Measurements from ENCODE around the gene CYP26A1.

- TF ChIP-seq EZH2 (IDR thresholded peaks at IDR 0.05; ENCODE audit: insufficient read depth, poor library complexity, severe bottlenecking) (no peak), EZH2phosphoT487 (IDR thresholded peaks at IDR 0.05; ENCODE audit: insufficient read depth, low read depth) (no peak)
These were observed 10.2 kb downstream of the CYP26A1 start for GRCh38 chr10:93083743-93084539.
